NOMO-1 (cell line): Measurements from ENCODE around the gene CD300LD.
A peak's percentile ranks its signal among the peaks of the same experiment; 100 is the strongest.
"Not testable (repeated sequence)": the region's sequence is repeated elsewhere in the genome, so short reads cannot be mapped to it uniquely, and the experiment has no call there.

ENCODE experiments used
- DNase-seq, 2 experiments: peaks; one replicate each; lab custom pipeline; 2025; ENCODE audit not compliant: unreplicated experiment in 2 of 2; lab: John Stamatoyannopoulos, UW

The CD300LD gene

DNA sequence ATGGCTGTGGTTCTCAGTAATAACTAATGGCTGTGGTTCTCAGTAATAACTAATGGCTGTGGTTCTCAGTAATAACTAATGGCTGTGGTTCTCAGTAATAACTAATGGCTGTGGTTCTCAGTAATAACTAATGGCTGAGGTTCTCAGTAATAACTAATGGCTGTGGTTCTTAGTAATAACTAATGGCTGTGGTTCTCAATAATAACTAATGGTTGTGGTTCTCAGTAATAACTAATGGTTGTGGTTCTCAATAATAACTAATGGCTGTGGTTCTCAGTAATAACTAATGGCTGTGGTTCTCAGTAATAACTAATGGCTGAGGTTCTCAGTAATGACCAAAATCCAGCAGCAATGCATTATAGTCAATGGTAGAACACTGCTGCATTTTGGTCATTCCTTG is 18.4 kb downstream of the CD300LD start:
- DNase-seq, result not testable (repeated sequence)

DNA sequence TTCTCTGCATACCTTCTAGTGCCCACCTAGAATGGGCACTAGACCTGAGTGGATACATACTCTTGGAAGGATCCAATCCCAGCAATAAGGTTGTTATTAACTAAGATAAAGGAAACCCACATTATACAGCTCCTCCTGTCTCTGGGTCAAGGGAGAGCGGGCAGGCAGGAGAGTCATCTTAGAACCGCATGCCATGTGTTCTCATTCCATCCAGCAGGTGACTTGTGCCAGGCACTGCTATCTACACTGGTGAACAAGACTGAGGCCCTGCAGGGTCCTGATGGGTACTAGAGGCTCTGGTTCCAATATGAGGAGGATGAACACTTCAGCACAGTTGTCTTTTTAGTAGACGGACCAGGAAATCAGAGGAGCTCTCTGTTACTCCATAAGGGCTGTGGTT is 18.9 kb downstream of the CD300LD start:
- no peak for DNase-seq

DNA sequence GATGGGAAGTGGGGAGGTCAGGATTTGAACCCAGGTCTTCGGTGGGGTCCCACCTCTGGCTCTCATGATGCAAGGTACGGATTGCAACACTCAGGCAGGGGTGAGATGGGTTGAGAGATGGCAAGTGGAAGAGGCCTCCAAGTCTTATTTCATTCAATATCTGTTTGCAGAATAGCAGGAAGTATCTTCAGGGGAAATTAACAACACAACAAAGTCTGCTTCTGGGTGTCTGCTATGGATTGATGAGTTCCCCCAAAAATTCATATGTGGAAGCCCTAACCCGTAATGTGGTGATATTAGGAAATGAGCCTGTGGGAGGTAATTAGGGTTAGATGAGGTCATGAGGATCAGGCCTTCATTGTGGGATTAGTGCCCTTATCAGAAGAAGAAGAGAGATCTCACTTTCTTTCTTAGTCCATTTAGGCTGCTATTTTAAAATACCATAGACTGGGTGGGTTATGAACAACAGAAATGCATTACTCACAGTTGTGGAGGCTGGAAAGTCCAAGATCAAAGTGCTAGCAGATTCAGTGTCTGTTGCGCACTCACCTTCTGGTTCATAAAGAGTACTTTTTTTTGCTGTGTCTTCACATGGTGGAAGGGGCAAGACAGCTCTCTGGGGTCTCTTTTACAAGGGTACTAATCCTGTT is 20.3 kb downstream of the CD300LD start:
- peak in 1 of 2 experiments; percentile 26 for DNase-seq

DNA sequence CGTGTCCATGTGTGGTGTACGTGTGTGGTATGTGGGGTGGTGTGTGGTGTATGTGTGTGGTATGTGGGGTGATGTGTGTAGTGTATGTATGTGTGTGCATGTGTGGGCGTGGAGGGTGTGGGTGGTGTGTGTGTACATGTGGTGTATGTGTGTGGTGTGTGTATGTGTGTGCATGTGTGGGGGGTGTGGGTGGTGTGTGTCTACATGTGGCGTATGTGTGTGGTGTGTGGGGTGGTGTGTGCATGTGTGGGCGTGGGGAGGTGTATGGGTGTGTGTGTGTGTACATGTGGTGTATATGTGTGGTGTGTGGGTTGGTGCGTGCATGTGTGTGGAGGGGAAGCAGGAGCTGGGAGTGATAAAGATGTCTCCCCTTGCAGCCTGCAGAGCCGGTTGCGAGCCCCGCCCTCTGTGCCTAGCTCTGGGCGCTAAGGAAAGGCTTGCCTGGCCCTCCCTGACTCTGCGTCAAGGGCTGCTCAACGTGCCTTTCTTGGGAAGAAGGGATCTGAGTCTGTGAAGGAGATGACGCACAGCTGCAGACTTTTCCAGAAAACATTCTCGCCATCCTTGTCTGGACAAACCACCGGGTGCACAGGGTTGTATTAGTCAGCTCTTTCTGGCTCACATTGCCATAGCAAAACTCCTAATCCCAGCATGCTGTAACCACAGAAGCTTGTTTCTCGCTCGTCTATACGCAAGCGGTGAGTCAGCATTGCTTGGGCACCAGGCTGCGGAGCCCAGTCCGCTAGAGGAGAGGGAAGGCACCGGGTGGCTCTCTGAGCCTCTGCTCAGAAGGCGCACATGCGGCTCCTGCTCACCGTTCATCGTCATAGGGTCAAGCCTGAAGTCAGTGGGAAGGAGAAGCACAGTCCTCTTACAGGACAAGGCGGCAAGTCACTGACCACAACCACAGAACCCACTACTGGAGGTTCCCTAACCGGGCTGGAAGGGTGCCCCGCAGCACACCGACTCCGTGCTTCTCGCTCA is 22.8 kb downstream of the CD300LD start:
- peak; percentile 83 to 89 for DNase-seq

GRCh38 chr17:74568106-74568873 is 23.8 kb downstream of the CD300LD start:
- no peak for DNase-seq

- peak; percentile 50 to 72 for DNase-seq
Measured at GRCh38 chr17:74567397-74567796, 24.7 kb downstream of the CD300LD start, which contains the start of gene CD300H. TSS of gene CD300H (minus strand) at chr17:74567509.

DNA sequence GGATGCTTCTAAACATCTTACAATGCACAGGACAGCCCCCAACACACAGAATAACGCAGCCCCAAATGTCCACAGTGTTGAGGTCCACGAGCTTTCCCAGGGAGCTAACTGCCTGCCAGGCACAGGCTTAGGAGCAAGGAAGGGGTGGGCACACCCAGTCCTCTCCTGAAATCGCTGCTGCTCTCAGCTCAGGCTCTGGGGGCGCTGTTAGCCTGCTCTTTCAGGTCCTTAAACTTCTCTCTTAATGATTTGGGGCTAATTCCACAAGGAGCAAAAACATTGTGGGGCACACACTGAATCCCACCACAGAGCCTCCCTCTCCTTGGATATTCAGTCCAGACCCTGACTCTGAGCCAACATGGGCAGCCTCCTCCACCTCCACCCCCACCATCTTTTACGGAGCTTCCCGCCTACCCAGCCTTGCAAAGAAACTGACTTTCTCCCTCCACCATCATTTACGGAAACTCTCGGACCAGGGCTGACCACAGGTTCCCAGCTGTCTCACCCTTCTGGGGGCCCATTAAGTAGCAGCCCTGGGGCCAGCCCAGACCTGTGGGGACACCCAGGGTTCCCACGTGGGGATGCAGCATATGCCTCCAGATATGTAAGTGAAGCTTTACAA is 25.8 kb downstream of the CD300LD start:
- peak in 1 of 2 experiments; percentile 36 for DNase-seq

DNA sequence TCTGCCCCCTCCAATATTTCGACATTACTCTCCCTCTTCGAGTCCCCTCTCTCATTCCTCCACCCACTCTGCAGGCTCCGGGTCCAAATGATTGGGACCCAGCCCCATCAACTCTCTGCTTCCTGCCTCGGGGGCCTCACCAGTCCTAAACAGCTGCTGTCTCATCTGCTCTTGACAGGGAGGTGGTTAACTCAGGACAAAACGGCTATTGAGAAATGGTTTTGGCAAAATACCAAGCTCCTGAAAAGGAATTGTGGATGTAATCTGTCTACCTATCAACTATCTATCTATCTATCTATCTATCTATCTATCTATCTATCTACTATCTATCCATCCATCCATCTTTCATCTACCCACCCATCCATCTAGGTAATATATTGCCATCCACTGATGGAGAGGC is 27.0 kb downstream of the CD300LD start:
- DNase-seq, result no peak

- DNase-seq, result no peak
Measured at GRCh38 chr17:74563358-74563757, 28.7 kb downstream of the CD300LD start.

GRCh38 chr17:74561586-74561985 is 30.5 kb downstream of the CD300LD start:
- no peak for DNase-seq

GRCh38 chr17:74558882-74559519 is 33.1 kb downstream of the CD300LD start:
- no peak for DNase-seq

DNA sequence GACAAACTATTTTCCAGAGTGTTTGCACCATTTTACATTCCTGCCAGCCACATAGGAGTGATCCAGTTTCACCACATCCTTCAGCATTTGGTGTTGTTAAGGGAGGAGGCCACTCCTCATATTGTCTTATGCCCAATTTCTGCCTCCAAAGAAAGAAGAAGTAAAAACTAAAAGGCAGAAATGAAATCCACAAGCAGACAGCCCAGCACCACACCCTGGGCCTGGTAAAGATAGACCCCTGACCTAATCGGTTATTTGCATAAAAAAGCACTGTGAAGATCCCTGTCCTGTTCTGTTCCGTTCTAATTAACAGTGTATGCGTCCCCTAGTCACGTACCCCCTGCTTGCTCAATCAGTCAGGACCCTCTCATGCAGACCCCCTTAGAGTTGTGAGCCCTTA is 33.7 kb downstream of the CD300LD start:
- DNase-seq, result not testable (repeated sequence)

DNA sequence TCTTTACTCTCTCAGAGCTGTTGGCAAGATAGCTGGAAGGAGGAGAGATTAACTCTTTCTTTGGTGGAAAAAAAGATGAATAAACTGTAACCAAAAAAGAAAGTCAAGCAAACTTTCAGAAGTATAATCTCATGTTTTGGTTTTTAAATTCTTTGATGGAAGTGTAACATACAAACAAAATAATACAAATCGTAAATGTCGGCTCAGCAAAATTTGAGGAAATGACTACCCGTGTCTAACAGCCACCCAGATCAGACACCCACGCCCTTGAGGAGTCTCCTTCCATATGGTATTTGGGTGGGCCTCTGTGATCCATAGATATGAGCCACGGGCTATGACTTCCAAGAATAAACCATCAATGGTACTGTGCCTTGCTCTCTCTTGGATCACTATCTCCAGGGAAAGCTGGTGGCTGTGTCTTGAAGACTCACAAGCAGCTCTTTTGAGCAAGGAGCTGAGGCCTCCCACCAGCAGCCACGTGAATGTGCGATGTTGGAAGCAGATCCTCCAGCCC is 36.6 kb downstream of the CD300LD start:
- no peak for DNase-seq

DNA sequence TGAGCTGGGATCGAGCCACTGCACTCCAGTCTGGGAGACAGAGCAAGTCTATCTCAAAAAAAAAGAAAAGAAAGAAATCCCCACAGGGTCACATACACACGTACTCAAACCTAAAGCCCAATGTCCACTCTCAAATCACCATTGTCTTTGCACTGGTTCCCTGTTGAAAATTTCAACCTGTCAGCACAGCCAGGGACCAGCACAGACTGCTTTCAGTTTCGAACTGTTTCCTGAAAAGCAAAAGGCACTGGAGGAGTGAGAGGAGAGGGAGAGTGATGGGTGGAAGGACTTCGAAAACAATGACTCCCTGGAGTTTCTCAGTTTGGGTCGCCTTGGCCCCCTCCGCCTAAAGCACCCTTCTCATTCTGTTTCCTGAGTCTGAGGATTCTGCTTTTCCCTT is 37.2 kb downstream of the CD300LD start:
- no peak for DNase-seq

DNA sequence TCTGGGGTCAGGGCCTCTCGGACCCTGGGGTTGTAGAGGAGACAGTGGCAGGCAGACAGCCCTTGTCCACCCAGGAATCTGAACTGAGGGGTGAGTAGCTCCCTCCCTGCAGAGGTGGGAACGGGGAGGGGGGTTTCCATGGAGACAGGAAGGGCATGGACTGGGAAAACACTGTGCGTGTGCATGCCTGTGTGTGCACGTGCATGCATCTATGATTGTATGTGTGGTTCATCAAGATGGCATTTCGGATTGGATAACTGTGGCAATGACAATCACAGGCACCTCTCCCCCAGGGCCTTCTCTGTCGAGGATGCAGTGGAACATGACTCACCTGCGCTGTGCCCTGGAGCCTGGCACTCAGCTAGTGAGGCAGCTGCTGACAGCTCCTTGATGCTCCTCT is 40.0 kb downstream of the CD300LD start:
- no peak for DNase-seq

- DNase-seq, result no peak
Measured at GRCh38 chr17:74550602-74551001, 41.5 kb downstream of the CD300LD start.

- DNase-seq, result no peak
Measured at GRCh38 chr17:74549343-74549742, 42.7 kb downstream of the CD300LD start.

DNA sequence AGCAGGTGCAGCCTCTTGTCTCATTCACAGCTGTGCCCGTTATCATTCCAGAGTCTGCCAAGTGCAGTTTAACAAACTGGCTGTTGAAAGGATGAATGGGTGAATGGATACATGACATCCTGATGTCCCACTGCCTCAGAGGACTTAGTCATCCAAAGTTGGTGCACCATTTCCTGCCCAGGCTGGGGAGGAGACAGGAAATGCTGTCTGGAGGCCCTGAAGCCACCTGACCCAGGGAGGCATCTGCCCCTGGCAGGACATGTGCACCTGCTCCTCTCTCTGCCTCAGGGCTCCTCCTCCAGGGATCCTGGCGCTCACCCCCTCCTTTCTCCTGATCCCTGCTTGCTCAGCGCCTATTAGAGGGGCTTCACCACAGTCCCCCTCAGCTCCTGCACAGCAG is 44.3 kb downstream of the CD300LD start:
- peak in 1 of 2 experiments; percentile 11 for DNase-seq

DNA sequence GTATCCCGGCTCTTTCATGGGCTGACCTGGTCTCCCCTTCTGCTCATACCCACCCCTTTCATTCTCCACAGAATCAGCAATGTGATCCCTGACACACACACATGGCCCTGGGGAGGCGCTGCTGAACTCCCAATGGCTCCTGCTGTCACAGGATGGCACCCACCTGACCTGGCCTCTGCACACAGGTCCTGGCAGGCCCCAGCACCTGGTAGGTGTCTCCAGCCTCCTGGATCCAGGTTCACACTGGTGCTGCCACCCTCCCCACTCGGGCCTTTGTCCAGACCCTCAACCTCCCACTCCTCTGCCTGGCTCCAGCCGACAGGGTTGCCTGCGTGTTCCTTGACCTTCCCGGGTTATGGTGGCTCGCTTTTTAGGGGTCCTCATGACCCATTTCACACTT is 44.8 kb downstream of the CD300LD start:
- no peak for DNase-seq

DNA sequence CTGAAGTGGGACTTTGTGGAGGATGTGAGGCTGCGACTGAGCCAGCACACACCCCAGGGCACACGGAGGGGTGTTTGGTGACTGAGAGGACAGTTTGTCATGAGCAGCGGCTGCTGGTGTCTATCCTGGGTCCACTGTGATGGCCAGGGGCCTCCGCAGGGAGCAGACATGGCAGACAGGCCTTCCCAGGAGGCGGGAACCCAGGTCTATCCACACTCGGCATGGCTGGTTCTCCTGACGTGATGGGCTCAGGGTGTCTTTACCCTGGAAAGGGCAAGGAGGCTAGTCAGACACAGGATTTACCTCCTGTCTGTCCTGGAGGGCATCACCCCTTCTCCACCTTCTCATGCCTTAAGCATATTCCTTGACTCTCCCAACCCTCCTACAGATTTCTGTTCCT is 45.5 kb downstream of the CD300LD start:
- DNase-seq, result no peak
